Activated CD4-positive, alpha-beta T cell treated with anti-CD3 and anti-CD28 coated beads, Interleukin-2, amount 10 ng/mL, durations not matched to agents 7 days and 5 days (primary cell): ENCODE results near the gene BRD3. TPM values are rescaled to one million over a fixed set of nuclear protein-coding genes. Genes with fewer than 3 reads are reported as not detected.

Source experiments
- CTCF ChIA-PET: fragments of 350-600 bp; sonication (Branson Sonifier 250); formaldehyde crosslinking; loops from one replicate; lab custom pipeline; 2021; ENCODE audit warnings: antibody characterized with exemption; lab: Charles Lee
- POLR2A ChIA-PET: fragments of 350-600 bp; sonication (Branson Sonifier 250); formaldehyde crosslinking; loops from one replicate; lab custom pipeline; 2021; ENCODE audit warnings: antibody characterized with exemption; lab: Charles Lee
- DNase-seq: peaks from one replicate; pipeline ENCODE4 v3.0.0-alpha.2; 2020
- H3K27ac Mint-ChIP-seq: one replicate; pipeline ENCODE4 v1.8.0; 2021; ENCODE audit warnings: mild to moderate bottlenecking, moderate library complexity, mixed read lengths
- H3K27me3 Mint-ChIP-seq: one replicate; pipeline ENCODE4 v1.8.0; 2021; ENCODE audit warnings: mixed read lengths
- H3K36me3 Mint-ChIP-seq: one replicate; pipeline ENCODE4 v1.8.0; 2021; ENCODE audit warnings: low read depth, mixed read lengths
- H3K4me1 Mint-ChIP-seq: one replicate; pipeline ENCODE4 v1.8.0; 2021; ENCODE audit warnings: mixed read lengths
- H3K4me3 Mint-ChIP-seq: one replicate; pipeline ENCODE4 v1.8.0; 2021; ENCODE audit warnings: mild to moderate bottlenecking, moderate library complexity, mixed read lengths
- H3K9me3 Mint-ChIP-seq: one replicate; pipeline ENCODE4 v1.8.0; 2021; ENCODE audit warnings: mixed read lengths
- total RNA-seq, 2 experiments: library from RNA; stranded (reverse); gene quantifications; one replicate each; pipeline ENCODE4 v1.2.3, GENCODE V29; 2021

The BRD3 gene
- total RNA-seq, 2 experiments from 2014 or later, result 40.1 to 47.4 TPM

- ChIA-PET POLR2A (no interaction called here), CTCF (no interaction called here)
- no peak overlapping the region for H3K27ac Mint-ChIP-seq
- H3K36me3 Mint-ChIP-seq, result no peaks in the 10 kb centered on the region
- no peaks in the 10 kb centered on the region for H3K27me3 Mint-ChIP-seq
- DNase-seq, result no peak
- no peaks in the 10 kb centered on the region for H3K9me3 Mint-ChIP-seq
- no peaks in the 10 kb centered on the region for H3K4me1 Mint-ChIP-seq
- H3K4me3 Mint-ChIP-seq, result no peak overlapping the region
These were observed 84.7 kb downstream of the BRD3 start for GRCh38 chr9:133982971-133983720.

GRCh38 chr9:133981958-133982681 lies 85.7 kb downstream of the BRD3 start:
- no peak overlapping the region for H3K27ac Mint-ChIP-seq
- H3K4me1 Mint-ChIP-seq, result no peaks in the 10 kb centered on the region
- no peaks in the 10 kb centered on the region for H3K36me3 Mint-ChIP-seq
- ChIA-PET POLR2A (no interaction called here), CTCF (no interaction called here)
- no peak overlapping the region for H3K4me3 Mint-ChIP-seq
- no peaks in the 10 kb centered on the region for H3K27me3 Mint-ChIP-seq
- H3K9me3 Mint-ChIP-seq, result no peaks in the 10 kb centered on the region
- DNase-seq, result no peak

GRCh38 chr9:133981589-133981957 lies 86.3 kb downstream of the BRD3 start:
- CTCF ChIA-PET, result no interaction called here
- POLR2A ChIA-PET, result no interaction called here
- no peaks in the 10 kb centered on the region for H3K27me3 Mint-ChIP-seq
- H3K36me3 Mint-ChIP-seq, result no peaks in the 10 kb centered on the region
- H3K27ac Mint-ChIP-seq, result no peak overlapping the region
- H3K4me3 Mint-ChIP-seq, result no peak overlapping the region
- no peak for DNase-seq
- H3K9me3 Mint-ChIP-seq, result no peaks in the 10 kb centered on the region
- H3K4me1 Mint-ChIP-seq, result no peaks in the 10 kb centered on the region

DNA sequence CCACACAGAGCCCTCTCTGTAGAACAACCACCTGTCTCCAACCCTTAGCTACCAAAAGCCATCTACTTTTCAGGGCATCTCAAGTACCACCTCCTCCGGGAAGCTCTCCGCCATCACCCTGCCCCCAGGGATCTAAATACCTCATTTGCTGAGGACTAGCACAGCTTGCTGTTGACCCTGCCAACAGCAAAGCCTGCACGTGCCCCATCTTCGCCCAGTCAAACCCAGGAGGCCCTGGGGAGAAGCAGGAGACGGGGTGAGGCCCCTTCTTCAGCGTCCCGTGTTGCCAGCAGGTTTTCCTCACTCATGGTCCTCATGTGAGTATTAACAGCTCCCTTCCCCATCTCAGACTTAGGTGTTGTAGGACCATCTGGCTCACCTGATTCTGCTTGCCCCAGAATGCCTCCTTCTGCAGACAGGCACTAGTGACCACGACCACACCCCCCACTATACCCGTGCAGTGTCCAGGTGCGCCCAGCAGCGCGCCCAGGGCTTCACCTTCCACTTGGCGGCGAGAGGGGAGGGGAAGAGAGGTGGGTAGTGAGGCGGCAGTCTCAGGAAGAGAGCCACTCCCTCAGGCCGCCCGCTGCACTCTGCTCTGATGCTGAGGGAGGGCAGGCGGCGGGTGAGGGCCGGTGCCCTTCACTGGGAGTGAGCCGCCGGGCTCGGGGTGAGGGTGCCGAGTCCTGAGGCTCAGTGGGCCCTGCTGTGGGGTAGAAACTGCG lies 86.8 kb downstream of the BRD3 start:
- ChIA-PET POLR2A (no interaction called here), CTCF (interaction anchor here (0.9 kb wide), 1 partner anchor 13 kb away, joined by 4 read pairs; no protein-coding TSS in a partner anchor)
- H3K4me3 Mint-ChIP-seq, result no peak overlapping the region
- DNase-seq, result no peak
- no peaks in the 10 kb centered on the region for H3K36me3 Mint-ChIP-seq
- no peak overlapping the region for H3K27ac Mint-ChIP-seq
- no peaks in the 10 kb centered on the region for H3K4me1 Mint-ChIP-seq
- no peaks in the 10 kb centered on the region for H3K27me3 Mint-ChIP-seq
- no peaks in the 10 kb centered on the region for H3K9me3 Mint-ChIP-seq

Other genes with a start within 250 kb of the BRD3 start
- 1 to 10 TPM; 6.2 TPM for gene VAV2, start 75.7 kb downstream of the BRD3 start, total RNA-seq
- gene BRD3OS, start 42.5 kb downstream of the BRD3 start, total RNA-seq, result 10 to 100 TPM; 11.1 to 12.9 TPM
- 10 to 100 TPM; 41.0 to 42.5 TPM for gene WDR5, start 68.1 kb upstream of the BRD3 start, total RNA-seq
- 10 to 100 TPM in 1 of 2 experiments, not detected in 1; 27.2 TPM for gene RNU6ATAC, start 96.5 kb upstream of the BRD3 start, total RNA-seq